GM18951 (cell line): ENCODE data around the gene HHIPL2.

Experiments used
- POLR2A ChIP-seq: IDR thresholded peaks from 4 replicates; pipeline ENCODE4 v1.6.1; 2011; ENCODE audit warnings: mild to moderate bottlenecking; ENCODE audit not compliant: insufficient read length, insufficient read depth; ENCODE audit errors: extremely low read depth
- in situ Hi-C: fragments of 300-500 bp; cut with MboI; formaldehyde crosslinking; loops from one replicate; pipeline ENCODE4 v1.12.0; 2022; ENCODE audit warnings: low sequenced_read_pairs, mixed read lengths, inconsistent platforms; ENCODE audit not compliant: unreplicated experiment

HHIPL2 gene

DNA sequence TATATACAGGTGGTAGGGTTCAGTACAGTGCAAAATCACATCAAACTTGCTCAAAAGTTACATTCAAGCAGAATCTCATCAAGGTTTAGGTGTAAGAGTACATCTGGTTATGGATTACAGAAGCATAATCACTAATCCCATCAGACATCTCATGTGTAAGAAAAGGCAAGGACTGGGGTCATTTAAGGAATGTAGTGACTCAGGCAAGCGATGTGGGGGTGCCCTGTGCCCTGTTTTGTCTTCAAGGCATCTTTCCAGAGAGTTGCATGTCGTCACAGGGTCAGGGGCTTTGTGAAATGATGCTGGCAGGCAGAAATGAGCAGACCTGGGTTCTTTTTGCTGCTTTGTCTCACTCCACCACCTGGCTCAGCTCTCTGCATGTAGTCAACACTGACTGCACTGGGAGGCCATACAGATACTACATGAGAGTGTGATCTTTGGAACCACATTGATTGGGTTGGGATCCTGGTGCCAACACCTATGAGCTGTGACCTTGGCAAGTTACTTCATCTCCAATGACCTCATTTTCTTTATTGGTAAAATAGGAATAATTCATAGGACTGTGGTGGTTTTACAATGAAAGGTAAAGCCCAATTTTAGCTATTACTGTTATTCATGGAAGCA lies 8.2 kb upstream of the HHIPL2 start:
- TF ChIP-seq POLR2A, result no peak
- in situ Hi-C loops, result no loop called here

DNA sequence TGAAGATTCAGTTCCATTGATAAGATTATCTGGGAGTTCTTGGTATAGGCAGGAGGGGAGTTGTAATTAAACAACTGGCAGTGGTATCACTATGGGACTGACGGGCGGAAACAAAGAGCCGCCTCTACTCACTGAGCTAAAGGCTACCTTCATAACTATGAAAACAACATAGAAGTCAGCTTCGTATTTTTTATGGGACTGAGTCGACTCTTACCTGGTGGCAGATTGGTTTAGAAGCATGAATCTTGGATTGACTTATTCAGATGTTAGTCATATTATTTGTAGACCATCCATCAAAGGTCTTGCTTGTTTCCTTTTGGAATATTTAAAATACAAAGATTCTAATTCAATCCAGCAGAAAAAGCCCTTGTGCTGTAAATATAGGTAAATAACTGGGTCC lies 6.3 kb upstream of the HHIPL2 start:
- in situ Hi-C loops, result no loop called here
- TF ChIP-seq POLR2A, result no peak

DNA sequence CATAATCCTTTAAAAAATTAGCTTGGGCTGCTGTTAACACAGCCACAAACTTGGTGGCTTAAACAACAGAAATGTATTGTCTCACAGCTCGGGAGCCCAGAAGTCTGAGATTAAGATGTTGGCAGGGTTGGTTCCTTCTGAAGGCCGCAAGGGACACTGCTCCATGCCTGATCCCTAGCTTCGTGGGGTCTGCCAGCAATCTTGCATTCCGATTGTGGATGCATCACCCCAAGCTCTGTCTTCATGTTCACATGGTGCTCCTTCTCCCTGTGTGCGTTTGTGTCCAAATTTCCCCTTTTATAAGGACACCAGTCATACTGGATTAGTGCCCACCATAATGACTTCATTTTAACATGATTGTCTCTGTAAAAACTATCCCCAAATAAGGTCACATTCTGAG lies 5.0 kb upstream of the HHIPL2 start:
- in situ Hi-C loops, result no loop called here

DNA sequence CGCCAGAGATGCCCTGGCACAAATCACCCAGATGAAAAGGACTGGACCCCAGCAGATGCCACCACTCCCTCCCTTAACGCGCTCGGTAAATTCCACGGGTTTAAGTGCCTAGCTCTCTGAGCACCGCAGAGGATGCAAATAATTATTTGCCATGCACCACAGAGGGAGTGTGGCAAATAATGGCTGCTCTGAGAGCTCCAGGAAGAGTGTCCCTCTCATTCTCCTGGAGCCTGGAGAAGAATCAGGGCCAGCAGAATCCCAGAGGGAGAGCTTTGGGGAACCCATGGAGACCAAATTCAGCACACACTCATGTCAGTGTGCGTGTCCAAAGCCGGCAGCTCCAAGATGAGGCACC lies 667 bp downstream of the HHIPL2 start:
- in situ Hi-C loops, result no loop called here
- TF ChIP-seq POLR2A, result no peak

More for the DNA sequence above, 5.0 kb upstream of the HHIPL2 start:
- no peak for TF ChIP-seq POLR2A

DNA sequence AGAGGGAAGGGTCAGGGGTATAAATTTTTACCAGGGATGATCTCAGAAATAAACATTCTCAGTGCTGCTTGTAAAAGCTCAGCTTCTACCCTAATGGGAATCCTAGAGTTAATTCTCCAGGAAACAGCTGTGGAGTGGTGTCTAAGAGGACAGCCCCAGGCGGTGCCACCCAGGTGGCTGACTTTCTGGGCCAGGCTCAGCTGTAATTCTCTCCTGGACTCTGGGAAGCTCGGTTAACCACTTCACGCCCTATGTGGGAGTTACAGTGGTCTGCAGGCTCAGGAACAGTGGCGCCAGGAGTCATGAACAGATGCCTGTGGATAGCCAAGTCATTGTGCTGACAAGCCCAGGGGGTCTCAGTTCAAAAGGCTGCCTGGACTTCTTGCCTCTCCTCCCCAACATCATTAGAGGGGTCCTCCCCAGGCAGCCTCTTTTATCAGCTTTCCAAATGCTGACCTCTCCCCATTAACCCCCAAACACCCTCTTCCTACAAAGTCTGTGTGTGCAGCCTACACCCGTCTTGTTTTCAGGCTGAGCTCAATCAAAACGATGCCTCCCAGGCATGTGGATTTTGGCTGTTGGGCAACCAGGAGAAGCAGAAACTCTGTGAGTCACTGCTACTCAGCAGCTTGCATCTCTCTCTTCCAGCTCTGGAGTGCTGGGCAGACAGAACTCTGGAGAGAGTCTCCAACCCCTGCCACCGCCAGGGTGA lies 1.2 kb downstream of the HHIPL2 start:
- in situ Hi-C loops, result no loop called here
- TF ChIP-seq POLR2A, result no peak

DNA sequence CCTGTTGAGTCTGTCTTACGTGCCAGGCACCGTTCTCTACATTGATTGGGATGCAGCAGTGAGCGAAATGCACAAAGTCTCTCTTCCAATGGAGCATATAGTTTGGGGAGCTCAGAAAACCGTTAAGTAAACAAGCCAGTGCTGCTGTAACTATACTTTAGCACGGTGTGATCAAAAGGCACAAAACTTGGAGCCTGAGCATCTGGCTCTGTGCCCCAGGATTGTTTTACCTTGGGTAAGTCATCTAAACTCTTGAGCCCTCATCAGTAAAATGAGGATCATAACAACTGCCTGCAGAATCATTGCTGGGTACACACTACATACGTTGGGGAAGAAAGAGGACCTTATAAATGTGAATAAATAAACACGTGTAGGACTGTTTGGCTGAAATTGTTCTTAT lies 1.8 kb downstream of the HHIPL2 start:
- in situ Hi-C loops, result no loop called here
- TF ChIP-seq POLR2A, result no peak

DNA sequence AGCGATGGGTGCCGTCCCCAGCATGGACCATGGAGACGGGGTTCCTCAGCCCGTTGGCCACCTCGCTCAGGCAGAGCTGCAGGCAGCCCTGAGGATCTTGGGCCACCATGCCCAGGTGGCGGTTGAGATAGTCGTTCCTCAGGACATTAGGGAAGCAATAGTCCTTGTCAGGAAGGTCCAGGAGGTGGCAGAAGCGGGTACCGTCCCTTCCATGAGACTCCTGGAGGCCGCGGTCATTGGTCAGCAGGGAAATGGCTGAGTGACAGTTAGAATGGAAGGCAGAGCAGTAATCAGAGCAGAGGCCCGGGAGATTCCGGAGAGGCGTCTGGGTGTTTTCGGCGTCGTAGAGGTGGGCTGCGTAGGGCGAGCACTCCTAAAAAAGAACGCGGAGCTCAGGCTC lies 4.1 kb downstream of the HHIPL2 start:
- no peak for TF ChIP-seq POLR2A
- in situ Hi-C loops, result no loop called here

DNA sequence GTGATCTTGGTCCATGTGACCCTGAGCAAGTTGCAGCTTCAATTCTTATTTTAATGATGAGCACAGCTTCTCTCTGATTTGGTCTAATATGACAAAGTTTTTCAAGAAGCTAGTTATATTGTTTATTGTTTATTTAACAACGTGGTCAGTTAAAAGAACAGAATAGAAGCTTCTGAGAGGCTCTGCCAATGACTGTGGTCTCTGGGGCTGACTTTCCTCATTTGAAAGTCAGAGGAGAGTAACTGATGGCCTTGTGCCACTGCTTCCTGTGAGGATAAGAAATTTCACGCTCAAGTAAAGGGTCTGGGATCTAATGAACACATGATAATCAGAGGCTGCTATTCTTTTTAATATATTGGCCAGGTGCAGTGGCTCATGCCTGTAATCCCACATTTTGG lies 7.3 kb downstream of the HHIPL2 start:
- in situ Hi-C loops, result no loop called here

DNA sequence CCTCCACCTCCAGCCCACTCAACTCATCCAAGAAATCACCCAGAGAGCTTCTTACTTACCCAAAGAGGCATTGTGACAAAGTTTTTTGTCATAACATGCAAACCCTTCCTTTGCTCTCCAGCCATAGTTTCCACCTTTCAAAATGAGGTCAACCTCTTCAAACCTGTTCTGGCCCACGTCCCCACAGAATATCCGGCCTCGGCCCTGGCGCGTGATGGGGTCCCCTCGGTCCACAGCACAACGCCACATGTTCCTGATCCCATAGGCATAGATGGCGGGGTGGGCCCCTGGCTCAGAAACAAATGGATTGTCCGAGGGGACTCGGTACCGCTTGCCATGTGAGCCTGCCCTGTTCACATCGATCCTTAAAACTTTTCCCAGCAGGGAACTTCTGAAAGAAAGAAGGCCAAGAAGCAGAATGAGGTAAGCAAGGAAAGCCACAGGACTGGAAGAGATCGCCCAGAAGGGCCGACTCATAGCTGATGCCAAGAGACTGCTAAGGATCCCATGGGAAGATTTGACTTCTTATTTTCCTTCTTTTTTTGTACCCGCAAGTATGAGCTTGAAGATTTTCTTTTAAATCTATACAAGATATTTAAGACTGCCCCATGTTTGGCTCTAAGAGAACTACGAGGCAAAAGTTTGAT lies 7.8 kb downstream of the HHIPL2 start:
- in situ Hi-C loops, result no loop called here
- TF ChIP-seq POLR2A, result no peak

More for the DNA sequence above, 7.3 kb downstream of the HHIPL2 start:
- no peak for TF ChIP-seq POLR2A

DNA sequence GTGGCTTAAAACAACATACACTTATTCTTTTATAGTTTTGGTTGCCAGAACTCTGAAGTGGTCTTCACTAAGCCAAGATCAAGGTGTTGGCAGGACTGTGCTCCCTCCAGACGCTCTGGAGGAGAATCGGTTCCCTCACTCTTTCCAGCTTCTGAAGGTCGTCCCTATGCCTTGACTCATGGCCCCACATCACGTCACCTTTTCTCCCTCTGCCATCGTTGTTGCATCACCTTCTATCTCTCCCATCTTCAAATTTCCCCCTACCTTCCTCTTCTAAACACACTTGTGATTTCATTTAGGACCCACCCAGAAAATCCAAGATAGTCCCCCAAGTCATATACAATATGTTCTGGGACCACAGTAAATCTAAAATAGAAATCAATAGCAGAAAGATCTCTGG lies 12.4 kb downstream of the HHIPL2 start:
- TF ChIP-seq POLR2A, result no peak
- in situ Hi-C loops, result no loop called here

DNA sequence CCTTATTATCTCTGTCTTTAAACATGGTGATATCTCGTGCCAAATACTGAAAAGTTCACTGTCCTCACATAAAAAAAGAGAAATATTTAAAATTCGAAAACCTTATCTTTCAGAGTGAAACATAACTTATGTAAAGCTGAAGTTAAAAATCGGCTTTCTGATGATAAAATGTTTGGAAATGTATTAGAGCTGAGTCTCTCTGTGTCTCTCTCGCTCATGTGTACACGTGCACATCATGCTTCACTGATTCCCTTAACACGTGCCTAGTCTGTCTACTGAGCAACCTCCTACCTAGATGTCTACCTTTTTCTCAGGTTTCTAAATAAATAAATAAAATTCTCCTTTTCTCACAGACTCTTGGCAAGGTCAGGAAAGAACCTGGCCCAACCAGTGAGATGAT lies 17.1 kb downstream of the HHIPL2 start:
- TF ChIP-seq POLR2A, result no peak
- in situ Hi-C loops, result no loop called here

DNA sequence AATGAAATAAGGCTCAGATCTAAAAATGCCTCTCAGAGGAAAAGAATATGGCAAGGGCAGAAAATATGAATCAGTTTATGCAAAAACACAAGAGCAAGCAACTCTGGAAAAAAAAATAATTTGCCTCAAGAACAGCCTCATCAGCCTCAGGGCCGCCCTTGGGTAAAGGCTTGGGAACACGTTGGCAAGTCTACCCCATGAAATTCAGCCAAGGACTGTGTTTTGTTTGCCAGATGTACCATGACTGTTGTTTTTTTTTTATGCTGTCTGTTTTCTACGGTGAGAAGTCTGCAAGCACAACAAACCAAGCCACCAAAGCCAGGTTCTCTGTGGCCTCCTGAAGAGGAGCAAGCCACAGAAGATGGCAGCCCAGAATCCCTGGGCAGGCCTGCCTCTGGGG lies 18.0 kb downstream of the HHIPL2 start:
- TF ChIP-seq POLR2A, result no peak
- in situ Hi-C loops, result no loop called here

DNA sequence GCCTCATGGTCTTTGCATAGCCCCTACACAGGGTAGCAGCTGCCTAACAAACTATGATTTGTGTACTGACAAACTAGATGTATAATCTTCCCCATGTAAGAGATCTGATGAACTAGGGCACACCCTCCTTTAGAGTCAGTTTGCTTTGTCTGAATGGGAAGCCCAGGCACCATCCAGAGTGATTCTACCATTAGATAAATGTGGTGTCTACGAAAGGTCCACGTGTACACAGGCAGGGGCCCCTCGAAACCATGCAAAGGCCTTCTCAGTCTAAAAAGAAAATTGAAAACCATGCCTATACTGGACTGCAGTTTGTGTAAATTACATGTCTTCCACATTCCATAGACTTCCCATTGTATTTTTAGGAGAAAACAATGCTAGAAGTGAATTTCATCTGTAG lies 18.7 kb downstream of the HHIPL2 start:
- in situ Hi-C loops, result no loop called here
- no peak for TF ChIP-seq POLR2A

DNA sequence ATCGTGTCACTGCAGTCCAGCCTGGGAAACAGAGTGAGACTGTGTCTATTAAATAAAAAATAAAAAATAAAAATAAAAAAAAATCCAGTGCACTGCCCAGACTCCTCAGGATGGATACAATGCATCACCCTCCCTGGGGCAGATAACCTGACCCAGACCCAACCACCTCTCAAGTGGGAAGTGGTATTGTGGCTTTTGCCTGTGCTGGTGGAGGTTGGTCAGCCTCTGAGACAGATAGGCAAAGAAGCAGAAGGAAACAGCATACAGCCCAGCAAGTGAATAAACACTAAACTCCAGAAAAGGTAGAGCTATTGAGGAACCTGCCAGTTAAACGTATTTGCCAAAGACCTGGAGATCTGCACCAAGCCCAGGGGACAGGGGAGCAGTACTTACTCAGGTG lies 22.0 kb downstream of the HHIPL2 start:
- no peak for TF ChIP-seq POLR2A
- in situ Hi-C loops, result no loop called here
